Measurements from ENCODE around the gene FOXF1.
A peak's percentile ranks its signal among the peaks of the same experiment; 100 is the strongest.

Gene FOXF1

GRCh38 chr16:86559802-86560305 lies 49.5 kb downstream of the FOXF1 start:
- no peak overlapping the region for H3K4me3 Mint-ChIP-seq
- H3K27ac Mint-ChIP-seq, result no peak overlapping the region
- TF ChIP-seq CTCF (IDR thresholded peaks at IDR 0.05), result no peak
- no peaks in the 10 kb centered on the region for H3K36me3 Mint-ChIP-seq (ENCODE audit: low read depth)
- H3K9me3 Mint-ChIP-seq, result no peaks in the 10 kb centered on the region
- H3K27me3 Mint-ChIP-seq (ENCODE audit: low read depth, poor library complexity), result peaks cover 30% of the 10 kb centered on the region
- no peak for DNase-seq
- peaks cover 37% of the 10 kb centered on the region for H3K4me1 Mint-ChIP-seq

GRCh38 chr16:86562356-86562755 lies 52.0 kb downstream of the FOXF1 start:
- Mint-ChIP-seq H3K9me3 (no peaks in the 10 kb centered on the region), H3K4me3 (no peak overlapping the region), H3K4me1 (peaks cover 34% of the 10 kb centered on the region), H3K27me3 (ENCODE audit: low read depth, poor library complexity) (peaks cover 37% of the 10 kb centered on the region), H3K27ac (no peak overlapping the region), H3K36me3 (ENCODE audit: low read depth) (no peaks in the 10 kb centered on the region)
- no peak for TF ChIP-seq CTCF (IDR thresholded peaks at IDR 0.05)
- no peak for DNase-seq

GRCh38 chr16:86563469-86564345 lies 53.4 kb downstream of the FOXF1 start:
- peaks cover 2% of the 10 kb centered on the region for H3K36me3 Mint-ChIP-seq (ENCODE audit: low read depth)
- peaks cover 34% of the 10 kb centered on the region for H3K4me1 Mint-ChIP-seq
- peak; percentile 100 for TF ChIP-seq CTCF (IDR thresholded peaks at IDR 0.05)
- no peaks in the 10 kb centered on the region for H3K9me3 Mint-ChIP-seq
- peak; percentile 92 for DNase-seq
- H3K4me3 Mint-ChIP-seq, result peak overlapping the region; percentile 88
- peak overlapping the region; percentile 64 for H3K27ac Mint-ChIP-seq
- H3K27me3 Mint-ChIP-seq (ENCODE audit: low read depth, poor library complexity), result peaks cover 35% of the 10 kb centered on the region
